C4-2B (cell line): ENCODE data around the gene CCDC117.
"Not testable (repeated sequence)": the region's sequence is repeated elsewhere in the genome, so short reads cannot be mapped to it uniquely, and the experiment has no call there.

Source experiments
- H3K27ac ChIP-seq: fragments of 450-650 bp; 2 replicates; pipeline ENCODE4 v1.5.1; 2017
- CTCF ChIP-seq: fragments of 450-650 bp; conservative IDR thresholded peaks from 2 replicates; pipeline ENCODE4 v1.5.1; 2017; ENCODE audit warnings: mild to moderate bottlenecking
- ZFX ChIP-seq: fragments of 450-650 bp; IDR thresholded peaks from 2 replicates; pipeline ENCODE4 v1.6.1; 2017

The CCDC117 gene

GRCh38 chr22:28737701-28738100, 34.8 kb upstream of the CCDC117 start:
- no peak for TF ChIP-seq ZFX
- no peak for TF ChIP-seq CTCF

DNA sequence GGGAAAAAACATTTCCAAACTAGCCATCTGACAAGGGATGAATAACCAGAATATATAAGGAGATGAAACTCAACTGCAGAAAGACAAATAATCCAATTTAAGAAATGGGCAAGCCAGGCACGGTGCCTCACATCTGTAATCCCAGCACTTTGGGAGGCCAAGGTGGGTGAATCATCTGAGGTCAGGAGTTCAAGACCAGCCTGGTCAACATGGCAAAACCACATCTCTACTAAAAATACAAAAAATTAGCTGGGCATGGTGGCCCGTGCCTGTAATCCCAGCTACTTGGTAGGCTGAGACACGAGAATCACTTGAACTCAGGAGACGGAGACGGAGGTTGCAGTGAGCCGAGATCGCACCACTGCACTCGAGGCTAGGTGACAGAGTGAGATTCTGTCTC, 33.6 kb upstream of the CCDC117 start:
- not testable (repeated sequence) for H3K27ac ChIP-seq

More at GRCh38 chr22:28737701-28738100, 34.8 kb upstream of the CCDC117 start:
- H3K27ac ChIP-seq = no peak overlapping the region

DNA sequence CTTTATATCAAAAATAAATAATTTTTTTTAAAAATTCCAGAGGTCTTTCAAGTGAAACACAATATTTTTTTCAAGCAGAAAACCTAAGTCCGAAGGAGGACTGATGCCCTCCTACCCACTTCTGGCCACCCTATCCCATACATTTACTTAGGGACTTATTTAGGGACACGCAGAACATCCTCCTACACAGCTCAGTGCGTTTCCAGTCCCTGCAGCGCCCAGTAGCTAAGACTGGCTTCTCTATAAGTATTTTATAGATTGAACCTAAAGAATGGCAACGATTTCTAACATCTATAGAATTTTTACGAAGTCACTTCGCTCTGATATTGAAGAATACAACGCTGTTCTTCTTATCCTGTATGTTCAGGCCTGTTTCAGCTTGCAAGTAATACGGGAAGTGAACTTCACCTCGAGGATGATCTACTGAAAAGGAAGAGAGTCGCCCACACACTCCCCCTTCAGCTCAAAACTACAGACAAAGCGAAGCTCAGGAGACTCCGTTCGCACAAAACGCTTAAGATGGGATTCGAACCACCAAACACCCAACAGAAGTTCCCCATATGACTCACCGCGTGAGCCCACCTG, 31.2 kb upstream of the CCDC117 start:
- TF ChIP-seq CTCF (no peak; the same call in 1 of the 2 replicates), ZFX (no peak)
- peak overlapping the region; percentile 85 for H3K27ac ChIP-seq

GRCh38 chr22:28741785-28742561, 30.5 kb upstream of the CCDC117 start, which contains the start of the genes CHEK2 and HSCB:
TSS of gene CHEK2 (minus strand) at chr22:28741820. CDS start at chr22:28734721, 7,099 bp downstream.
TSS of gene HSCB (plus strand) at chr22:28742039. CDS start at chr22:28742096, 57 bp downstream.
- TF ChIP-seq CTCF (no peak), ZFX (peak; percentile 78)
- H3K27ac ChIP-seq = peak within 1 kb of the TSS; percentile 85

GRCh38 chr22:28742562-28742962, 29.9 kb upstream of the CCDC117 start:
- H3K27ac ChIP-seq = peak overlapping the region; percentile 85
- TF ChIP-seq ZFX (no peak), CTCF (no peak)

DNA sequence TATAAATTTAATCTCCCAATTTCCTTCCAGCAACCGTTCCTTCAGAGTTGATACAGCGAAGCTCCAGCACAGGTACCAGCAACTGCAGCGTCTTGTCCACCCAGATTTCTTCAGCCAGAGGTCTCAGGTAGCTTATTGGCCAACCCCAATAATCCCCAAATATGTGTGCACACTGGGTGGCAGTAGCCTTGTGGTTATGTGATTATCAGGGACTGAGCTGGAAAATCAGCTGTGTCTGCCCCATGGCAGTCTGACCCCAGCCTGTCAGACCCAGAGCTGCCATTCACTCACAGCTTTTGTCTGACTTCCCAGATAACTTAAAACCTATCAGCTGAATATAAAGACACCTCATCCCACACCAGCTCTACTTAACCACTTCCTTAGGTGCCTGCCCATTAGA, 28.6 kb upstream of the CCDC117 start:
- TF ChIP-seq ZFX = no peak
- no peak for TF ChIP-seq CTCF
- no peak overlapping the region for H3K27ac ChIP-seq

GRCh38 chr22:28750471-28750881, 22.0 kb upstream of the CCDC117 start:
- TF ChIP-seq ZFX = no peak
- TF ChIP-seq CTCF = no peak
- no peak overlapping the region for H3K27ac ChIP-seq

GRCh38 chr22:28754512-28754911, 18.0 kb upstream of the CCDC117 start:
- not testable (repeated sequence) for H3K27ac ChIP-seq
